ENCODE data around the gene NMU.
"Not testable (repeated sequence)": the region's sequence is repeated elsewhere in the genome, so short reads cannot be mapped to it uniquely, and the experiment has no call there.

NMU gene

GRCh38 chr4:55554453-55555030 lies 81.6 kb downstream of the NMU start:
- peak; percentile 66 for DNase-seq

GRCh38 chr4:55553441-55554201 lies 82.5 kb downstream of the NMU start:
- peak; percentile 48 for DNase-seq

GRCh38 chr4:55551964-55552363 lies 84.1 kb downstream of the NMU start:
- DNase-seq = not testable (repeated sequence)

GRCh38 chr4:55549888-55550287 lies 86.2 kb downstream of the NMU start:
- DNase-seq = peak; percentile 89

GRCh38 chr4:55547918-55548317 lies 88.2 kb downstream of the NMU start:
- no peak for DNase-seq

- DNase-seq = peak; percentile 70
Observed at GRCh38 chr4:55547466-55547770, 88.7 kb downstream of the NMU start.

GRCh38 chr4:55546756-55547465 lies 89.2 kb downstream of the NMU start, which contains the start of gene CLOCK:
TSS of gene CLOCK (minus strand) at chr4:55546909. CDS start at chr4:55482785, 64,124 bp downstream.
- peak; percentile 89 for DNase-seq

GRCh38 chr4:55546506-55546755 lies 89.7 kb downstream of the NMU start:
- DNase-seq = no peak

- peak; percentile 72 for DNase-seq
Observed at GRCh38 chr4:55545641-55546505, 90.2 kb downstream of the NMU start.
